GM19372 (cell line): ENCODE results near the gene LHFPL6.

ENCODE experiments used
- ATAC-seq: cut with Tn5 transposase; IDR thresholded peaks from one replicate; pipeline ENCODE4 v1.9.1; 2021; ENCODE audit warnings: mild to moderate bottlenecking, low read depth, moderate library complexity; ENCODE audit not compliant: unreplicated experiment

Gene LHFPL6

DNA sequence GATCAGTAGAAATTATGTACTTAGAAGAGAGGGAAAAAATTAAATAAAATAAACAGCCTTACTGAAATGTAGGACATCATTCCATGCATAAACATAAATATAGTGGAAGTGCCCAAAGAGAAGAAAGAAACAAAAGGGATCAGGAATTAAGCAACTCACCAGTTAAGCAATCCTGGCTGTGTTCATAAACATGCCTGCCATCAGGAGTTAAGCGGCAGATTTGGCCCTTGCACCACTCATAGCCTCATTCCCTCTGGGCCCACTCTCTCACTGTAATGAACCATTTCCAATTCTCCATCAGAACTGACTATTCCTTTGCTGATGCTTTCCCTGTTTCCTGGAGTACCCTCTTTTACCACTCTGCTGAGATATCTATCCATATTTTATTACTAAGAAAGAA is 281.4 kb downstream of the LHFPL6 start:
- ATAC-seq: no peak

GRCh38 chr13:39318161-39318560 is 284.8 kb downstream of the LHFPL6 start:
- no peak for ATAC-seq

- ATAC-seq: no peak
Measured at GRCh38 chr13:39317291-39317690, 285.7 kb downstream of the LHFPL6 start.

DNA sequence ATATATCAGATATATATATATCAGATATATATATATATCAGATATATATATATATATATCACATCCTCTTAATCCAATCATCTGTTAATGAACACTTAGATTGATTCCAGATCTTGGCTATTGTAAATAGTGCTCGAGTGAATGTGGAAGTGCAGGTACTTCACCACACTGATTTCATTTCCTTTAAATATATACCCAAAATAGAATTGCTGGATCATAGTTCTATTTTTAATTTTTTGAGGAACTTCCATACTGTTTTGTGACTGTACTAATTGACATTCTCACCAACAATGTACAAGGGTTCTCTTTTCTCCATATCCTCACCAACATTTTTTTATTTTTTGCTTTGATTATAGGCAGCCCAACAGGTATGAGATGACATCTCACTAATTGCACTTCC is 287.2 kb downstream of the LHFPL6 start:
- no peak for ATAC-seq

GRCh38 chr13:39313721-39314120 is 289.3 kb downstream of the LHFPL6 start:
- no peak for ATAC-seq

DNA sequence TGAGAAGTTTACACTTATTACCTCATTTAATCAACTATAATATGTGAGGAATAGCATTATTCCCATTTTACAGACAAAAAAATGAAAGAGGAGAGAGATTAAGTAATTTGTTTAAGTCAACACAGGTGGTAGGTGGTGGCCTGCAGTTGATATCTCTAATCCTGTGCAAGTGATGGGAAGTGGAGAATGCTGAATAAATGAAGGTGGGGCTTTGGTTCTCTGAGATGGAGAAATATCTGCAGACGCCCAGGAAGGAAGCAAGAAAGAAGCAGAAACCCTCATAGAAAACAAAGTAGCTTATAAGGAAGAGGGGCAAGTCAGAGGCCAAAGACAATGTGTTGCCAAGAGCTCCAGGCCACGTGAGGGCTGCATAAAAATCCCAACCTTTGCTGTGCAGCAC is 290.4 kb downstream of the LHFPL6 start:
- ATAC-seq: no peak

DNA sequence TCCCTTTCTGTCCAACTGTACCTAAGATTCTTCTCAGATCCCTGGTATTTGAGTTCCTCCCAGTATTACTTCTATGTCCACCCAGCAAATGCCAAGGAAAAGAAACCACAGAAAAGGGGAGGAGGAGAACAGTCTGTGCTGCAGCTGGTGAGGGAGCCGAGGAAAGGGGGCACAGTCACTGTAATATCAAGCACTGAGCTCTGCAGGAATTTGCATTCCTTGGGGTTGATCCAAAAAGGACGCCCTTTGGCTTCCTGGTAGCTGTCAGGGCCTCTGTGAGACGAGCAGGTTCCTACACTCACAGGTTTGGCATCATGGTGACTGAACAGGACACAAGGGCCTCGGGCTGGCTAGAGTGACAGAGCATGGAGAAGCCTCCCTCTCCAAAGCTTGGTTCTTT is 291.4 kb downstream of the LHFPL6 start:
- no peak for ATAC-seq

- no peak for ATAC-seq
Measured at GRCh38 chr13:39310961-39311360, 292.0 kb downstream of the LHFPL6 start.

GRCh38 chr13:39306639-39307589 is 296.1 kb downstream of the LHFPL6 start:
- ATAC-seq: peak; percentile 93

DNA sequence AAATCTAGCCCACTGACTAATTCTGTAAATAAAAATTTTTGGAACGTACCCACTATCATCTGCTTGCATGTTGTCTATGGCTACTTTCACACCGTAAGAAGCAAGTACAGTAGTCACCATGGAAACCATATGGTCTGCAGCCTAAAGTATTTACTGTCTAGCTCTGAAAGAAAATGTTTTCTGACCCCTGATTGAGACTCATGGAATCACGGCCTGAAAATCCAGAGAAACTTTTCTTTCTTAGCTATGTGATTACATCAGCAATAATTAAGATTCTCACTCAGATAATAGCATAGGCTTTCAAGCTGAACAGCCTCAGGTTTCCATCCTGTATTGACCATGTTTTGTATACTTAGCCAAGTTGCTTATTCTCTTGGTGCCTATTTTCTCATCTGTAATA is 300.2 kb downstream of the LHFPL6 start:
- ATAC-seq: no peak

GRCh38 chr13:39298951-39299350 is 304.0 kb downstream of the LHFPL6 start:
- ATAC-seq: no peak

- ATAC-seq: no peak
Measured at GRCh38 chr13:39297664-39298171, 305.3 kb downstream of the LHFPL6 start.

- ATAC-seq: no peak
Measured at GRCh38 chr13:39297023-39297422, 306.0 kb downstream of the LHFPL6 start.

GRCh38 chr13:39296193-39296592 is 306.8 kb downstream of the LHFPL6 start:
- ATAC-seq: no peak
